IMR-90 (cell line): ENCODE results near the gene NADSYN1. TPM values are rescaled to one million over a fixed set of nuclear protein-coding genes. Genes with fewer than 3 reads are reported as not detected.

Experiments used
- ATAC-seq: fragments of 200-7000 bp; cut with Tn5 transposase; 2 replicates; pipeline ENCODE4 v1.9.1; 2020; ENCODE audit warnings: low read depth, mild to moderate bottlenecking, moderate library complexity
- BruUV-seq: library from RNA; stranded (reverse); fragments of 400-500 nt; replicated peaks from 2 replicates; lab custom pipeline; 2021; lab: Mats Ljungman, UMichigan
- CTCF ChIA-PET: fragments of 300-600 bp; formaldehyde crosslinking; extraction: SDS; loops from one replicate; lab custom pipeline; 2021; ENCODE audit warnings: antibody characterized with exemption; lab: Yijun Ruan, JAX
- POLR2A ChIA-PET: fragments of 300-600 bp; sonication (Branson Sonifier 250); formaldehyde crosslinking; loops from one replicate; lab custom pipeline; 2022; ENCODE audit warnings: antibody characterized with exemption; ENCODE audit not compliant: unreplicated experiment; lab: Charles Lee
- DNase-seq: peaks from one replicate; pipeline ENCODE4 v3.0.0; 2013
- H2AFZ ChIP-seq: replicated peaks from 2 replicates; pipeline ENCODE3; 2013; ENCODE audit warnings: low read length, mild to moderate bottlenecking; ENCODE audit not compliant: poor library complexity
- H2AK5ac ChIP-seq: 2 replicates; pipeline ENCODE4 v1.6.1; 2013; ENCODE audit warnings: low read depth, low read length, inconsistent platforms
- H2AK9ac ChIP-seq: replicated peaks from 2 replicates; pipeline ENCODE3; 2013; ENCODE audit warnings: mild to moderate bottlenecking, low read depth, low read length, moderate library complexity; ENCODE audit not compliant: poor library complexity
- H2BK120ac ChIP-seq: 2 replicates; pipeline ENCODE4 v1.6.1; 2013; ENCODE audit warnings: low read depth, low read length, inconsistent platforms
- H2BK15ac ChIP-seq: 3 replicates; pipeline ENCODE4 v1.6.1; 2013; ENCODE audit warnings: low read depth, low read length, inconsistent platforms
- H2BK20ac ChIP-seq: 2 replicates; pipeline ENCODE4 v1.6.1; 2013; ENCODE audit warnings: low read depth, mild to moderate bottlenecking, inconsistent platforms, low read length, moderate library complexity
- H2BK5ac ChIP-seq: 2 replicates; pipeline ENCODE4 v1.6.1; 2013; ENCODE audit warnings: mild to moderate bottlenecking, low read depth, low read length, inconsistent platforms; ENCODE audit not compliant: poor library complexity, severe bottlenecking
- H3K14ac ChIP-seq: replicated peaks from 2 replicates; pipeline ENCODE4 v1.6.1; 2013; ENCODE audit warnings: low read depth, low read length, inconsistent platforms
- H3K18ac ChIP-seq: 2 replicates; pipeline ENCODE4 v1.6.1; 2013; ENCODE audit warnings: low read depth, low read length, control low read depth
- H3K23ac ChIP-seq: 2 replicates; pipeline ENCODE4 v1.6.1; 2013; ENCODE audit warnings: low read depth, low read length, inconsistent platforms
- H3K27ac ChIP-seq: 2 replicates; pipeline ENCODE4 v1.5.1; 2013; ENCODE audit warnings: mild to moderate bottlenecking, control low read depth, low read length; ENCODE audit not compliant: insufficient read depth
- H3K27me3 ChIP-seq: 2 replicates; pipeline ENCODE4 v1.6.1; 2013; ENCODE audit warnings: low read length; ENCODE audit not compliant: control insufficient read depth, insufficient read depth
- H3K36me3 ChIP-seq: 2 replicates; pipeline ENCODE4 v1.6.1; 2013; ENCODE audit warnings: low read length, mixed read lengths; ENCODE audit not compliant: control insufficient read depth, insufficient read depth
- H3K4ac ChIP-seq: 2 replicates; pipeline ENCODE4 v1.6.1; 2013; ENCODE audit warnings: low read depth, low read length, inconsistent platforms
- H3K4me1 ChIP-seq: 2 replicates; pipeline ENCODE4 v1.6.1; 2013; ENCODE audit warnings: low read length, mixed read lengths; ENCODE audit not compliant: control insufficient read depth, insufficient read depth
- H3K4me2 ChIP-seq: 2 replicates; pipeline ENCODE4 v1.6.1; 2013; ENCODE audit warnings: low read depth, mild to moderate bottlenecking, control low read depth, low read length, moderate library complexity
- H3K4me3 ChIP-seq: 2 replicates; pipeline ENCODE4 v1.5.1; 2013; ENCODE audit warnings: low read depth, mild to moderate bottlenecking, control low read depth, low read length, moderate library complexity; ENCODE audit not compliant: insufficient read depth
- H3K56ac ChIP-seq: 2 replicates; pipeline ENCODE4 v1.6.1; 2013; ENCODE audit warnings: low read length, inconsistent platforms; ENCODE audit not compliant: insufficient read depth; ENCODE audit errors: extremely low read depth
- H3K79me1 ChIP-seq, 2 experiments: 2 replicates each; pipeline ENCODE4 v1.6.1; 2013; ENCODE audit warnings: low read length in 2 of 2, inconsistent platforms in 1 of 2, low read depth in 1 of 2
- H3K9ac ChIP-seq: 2 replicates; pipeline ENCODE4 v1.6.1; 2013; ENCODE audit warnings: low read depth, low read length, control low read depth
- H3K9me1 ChIP-seq: 2 replicates; pipeline ENCODE4 v1.6.1; 2013; ENCODE audit warnings: low read length, inconsistent platforms; ENCODE audit not compliant: insufficient read depth
- H3K9me3 ChIP-seq: 2 replicates; pipeline ENCODE4 v1.6.1; 2013; ENCODE audit warnings: low read length; ENCODE audit not compliant: control insufficient read depth, insufficient read depth
- H4K20me1 ChIP-seq: 2 replicates; pipeline ENCODE4 v1.6.1; 2013; ENCODE audit warnings: low read length, inconsistent platforms; ENCODE audit not compliant: insufficient read depth
- H4K5ac ChIP-seq: 2 replicates; pipeline ENCODE4 v1.6.1; 2013; ENCODE audit warnings: mild to moderate bottlenecking, low read depth, low read length, control low read depth
- H4K8ac ChIP-seq, 2 experiments: 2 replicates each; pipeline ENCODE4 v1.6.1; 2013; ENCODE audit warnings: low read depth in 2 of 2, low read length in 2 of 2, control low read depth in 1 of 2, inconsistent platforms in 1 of 2
- H4K91ac ChIP-seq: 2 replicates; pipeline ENCODE4 v1.6.1; 2013; ENCODE audit warnings: low read depth, low read length, inconsistent platforms; ENCODE audit not compliant: insufficient read depth
- USF2 ChIP-seq: fragments of 150-350 bp; IDR thresholded peaks from 2 replicates; pipeline ENCODE4 v1.6.1; 2017; ENCODE audit warnings: mild to moderate bottlenecking, antibody characterized with exemption, low read length, low read depth
- WGBS, 2 experiments: methylation state at CpG; one replicate each; pipeline versions ENCODE4 v1.1.5 to v1.1.7; 2013; ENCODE audit warnings: missing lambda C conversion rate in 2 of 2; ENCODE audit not compliant: insufficient read length in 1 of 2; ENCODE audit errors: extremely low coverage in 2 of 2; 5-methylcytosine and 5-hydroxymethylcytosine counted together
- dilution Hi-C: fragments of 300-500 bp; cut with HindIII; formaldehyde crosslinking; loops from one replicate; pipeline ENCODE4 v1.14.3; 2018; ENCODE audit warnings: low sequenced_read_pairs; ENCODE audit not compliant: unreplicated experiment
- in situ Hi-C: fragments of 300-500 bp; cut with MboI; formaldehyde crosslinking; loops from 3 replicates; pipeline ENCODE4 v1.14.3; 2019; ENCODE audit warnings: low sequenced_read_pairs, inconsistent platforms, mixed read lengths
- intact Hi-C: fragments of 100-400 bp; cut with micrococcal nuclease; formaldehyde crosslinking; loops from 2 replicates; pipeline ENCODE4 v1.10.0; 2022
- polyA plus RNA-seq, 3 experiments: library from polyadenylated mRNA; depleted of rRNA; stranded (reverse); fragments of >200 nt; gene quantifications; 2 replicates each; pipeline ENCODE4 v1.2.3, GENCODE V29; 2012; ENCODE audit warnings: low replicate concordance in 1 of 3
- total RNA-seq: library from RNA; depleted of rRNA; stranded (reverse); fragments of >200 nt; gene quantifications from 2 replicates; pipeline ENCODE4 v1.2.3, GENCODE V29; 2012

The NADSYN1 gene
- total and polyA plus RNA-seq, 2 of the 4 experiments (the other 2 are of a cell fraction), result 69.5 to 70.4 TPM

- H4K5ac ChIP-seq, result no peak overlapping the region
Measured at GRCh38 chr11:71507102-71507501, 54.1 kb downstream of the NADSYN1 start.

More at GRCh38 chr11:71507102-71507501, 54.1 kb downstream of the NADSYN1 start:
- ATAC-seq, result no peak
- POLR2A ChIA-PET, result no interaction called here
- Histone ChIP-seq H4K8ac (no peak overlapping the region), H3K27me3 (no peaks in the 10 kb centered on the region), H3K4ac (no peak overlapping the region), H2BK20ac (no peak overlapping the region), H2BK120ac (no peak overlapping the region), H2BK15ac (no peak overlapping the region), H3K9ac (no peak overlapping the region), H4K20me1 (no peaks in the 10 kb centered on the region), H2BK5ac (no peak overlapping the region), H2AK9ac (no peak overlapping the region), H4K91ac (no peak overlapping the region), H3K9me1 (no peaks in the 10 kb centered on the region), H3K4me3 (no peak overlapping the region), H2AFZ (no peak overlapping the region), H3K36me3 (peaks cover 10% of the 10 kb centered on the region; the same call in 1 of the 2 replicates), H3K23ac (no peak overlapping the region), H3K27ac (no peak overlapping the region), H2AK5ac (no peak overlapping the region), H3K79me1 (no peaks in the 10 kb centered on the region), H3K4me2 (no peak overlapping the region), H3K9me3 (peaks cover 12% of the 10 kb centered on the region), H3K14ac (no peak overlapping the region), H3K18ac (no peak overlapping the region), H3K56ac (no peak overlapping the region), H3K4me1 (no peaks in the 10 kb centered on the region)
- DNase-seq, result no peak
- CTCF ChIA-PET, result no interaction called here
- no peak for TF ChIP-seq USF2
- WGBS, 2 experiments, result 86% methylated on average over 5 of the region's 5 CpGs; no CpG with 5 or more reads in 1 of the 2 experiments
- dilution Hi-C loops (no loop called here), in situ Hi-C loops (no loop called here), intact Hi-C loops (no loop called here)
- no TSS peak for BruUV-seq
